Hepatocyte (in vitro differentiated cells): ENCODE measurements around the gene PXN. TPM values are rescaled to one million over a fixed set of nuclear protein-coding genes. Genes with fewer than 3 reads are reported as not detected.

Source experiments
- DNase-seq: peaks from one replicate; pipeline ENCODE4 v3.0.0-alpha.2; 2016; ENCODE audit warnings: low spot score
- H2AFZ ChIP-seq: fragments of 200-600 bp; sonication (generic); 2 replicates; pipeline ENCODE4 v1.6.0; 2016; ENCODE audit warnings: antibody characterized with exemption, mild to moderate bottlenecking
- H3K27ac ChIP-seq: fragments of 200-600 bp; sonication (generic); 2 replicates; pipeline ENCODE4 v1.5.1; 2016; ENCODE audit warnings: mild to moderate bottlenecking
- H3K27me3 ChIP-seq: fragments of 200-600 bp; sonication (generic); 2 replicates; pipeline ENCODE4 v1.6.1; 2016
- H3K36me3 ChIP-seq: fragments of 200-600 bp; sonication (generic); replicated peaks from 2 replicates; pipeline ENCODE4 v1.5.1; 2016; ENCODE audit warnings: low read depth; ENCODE audit not compliant: insufficient read depth
- H3K4me1 ChIP-seq: fragments of 200-600 bp; sonication (generic); 2 replicates; pipeline ENCODE4 v1.5.1; 2016; ENCODE audit warnings: mild to moderate bottlenecking, moderate library complexity; ENCODE audit not compliant: insufficient read depth
- H3K4me2 ChIP-seq: fragments of 200-600 bp; sonication (generic); 2 replicates; pipeline ENCODE4 v1.6.0; 2016
- H3K4me3 ChIP-seq: fragments of 200-600 bp; sonication (generic); 2 replicates; pipeline ENCODE4 v1.5.1; 2016; ENCODE audit warnings: mild to moderate bottlenecking
- H3K79me2 ChIP-seq: fragments of 200-600 bp; sonication (generic); 2 replicates; pipeline ENCODE4 v1.6.0; 2017; ENCODE audit warnings: mild to moderate bottlenecking
- H3K9me2 ChIP-seq: fragments of 200-600 bp; sonication (generic); replicated peaks from 2 replicates; pipeline ENCODE4 v1.6.0; 2017; ENCODE audit warnings: mild to moderate bottlenecking; ENCODE audit not compliant: insufficient read depth
- H3K9me3 ChIP-seq: fragments of 200-600 bp; sonication (generic); 2 replicates; pipeline ENCODE4 v1.5.1; 2016; ENCODE audit warnings: low read depth, mild to moderate bottlenecking
- H4K20me1 ChIP-seq: fragments of 200-600 bp; sonication (generic); 2 replicates; pipeline ENCODE4 v1.6.0; 2016; ENCODE audit warnings: mild to moderate bottlenecking; ENCODE audit not compliant: insufficient read depth, poor library complexity, severe bottlenecking
- CTCF ChIP-seq: fragments of 200-600 bp; sonication (generic); IDR thresholded peaks from 2 replicates; pipeline ENCODE4 v1.5.1; 2016; ENCODE audit warnings: antibody characterized with exemption, mild to moderate bottlenecking; ENCODE audit not compliant: poor library complexity
- EZH2 ChIP-seq: fragments of 200-600 bp; sonication (generic); IDR thresholded peaks from 2 replicates; pipeline ENCODE4 v1.6.1; 2016; ENCODE audit warnings: antibody characterized with exemption, mild to moderate bottlenecking, borderline replicate concordance
- EZH2phosphoT487 ChIP-seq: fragments of 200-600 bp; sonication (generic); IDR thresholded peaks from one replicate; pipeline ENCODE4 v1.6.1; 2018; ENCODE audit warnings: antibody characterized with exemption, mild to moderate bottlenecking, low read depth, moderate library complexity; ENCODE audit not compliant: unreplicated experiment, severe bottlenecking
- WGBS: methylation state at CpG from one replicate; pipeline ENCODE4 v1.1.6; 2016; ENCODE audit warnings: low lambda C conversion rate; ENCODE audit errors: missing lambda C conversion rate; 5-methylcytosine and 5-hydroxymethylcytosine counted together
- polyA plus RNA-seq: library from polyadenylated mRNA; unstranded; fragments of >200 nt; fragmentation: Nextera tagmentation; extraction: Ambion mirVana; gene quantifications from 2 replicates; pipeline ENCODE4 v1.2.1, GENCODE V29; 2016
- total RNA-seq: library from RNA; depleted of rRNA; stranded (reverse); fragments of >200 nt; gene quantifications from 2 replicates; pipeline ENCODE4 v1.2.3, GENCODE V29; 2014

The PXN gene
- total and polyA plus RNA-seq, 2 experiments from 2014 or later = 26.7 to 61.7 TPM

GRCh38 chr12:120175537-120175936 lies 90.0 kb downstream of the PXN start:
- H2AFZ ChIP-seq = no peak overlapping the region
- no peaks in the 10 kb centered on the region for H3K9me3 ChIP-seq

GRCh38 chr12:120175062-120175461 lies 90.5 kb downstream of the PXN start:
- Histone ChIP-seq H3K36me3 (no peaks in the 10 kb centered on the region), H3K4me3 (no peak overlapping the region), H3K9me3 (no peaks in the 10 kb centered on the region), H3K4me2 (no peak overlapping the region), H3K27me3 (no peaks in the 10 kb centered on the region), H3K27ac (no peak overlapping the region), H3K9me2 (no peaks in the 10 kb centered on the region), H3K4me1 (no peaks in the 10 kb centered on the region), H2AFZ (no peak overlapping the region), H3K79me2 (peaks cover 6% of the 10 kb centered on the region), H4K20me1 (no peaks in the 10 kb centered on the region)
- TF ChIP-seq CTCF (no peak), EZH2phosphoT487 (no peak), EZH2 (no peak)
- WGBS = 98% methylated on average over 5 of the region's 5 CpGs
- no peak for DNase-seq

More at GRCh38 chr12:120175537-120175936, 90.0 kb downstream of the PXN start:
- 96% methylated on average over 10 of the region's 11 CpGs for WGBS
- Histone ChIP-seq H3K9me2 (no peaks in the 10 kb centered on the region), H4K20me1 (no peaks in the 10 kb centered on the region), H3K36me3 (no peaks in the 10 kb centered on the region), H3K27me3 (no peaks in the 10 kb centered on the region), H3K4me3 (no peak overlapping the region), H3K27ac (no peak overlapping the region), H3K4me2 (no peak overlapping the region), H3K4me1 (no peaks in the 10 kb centered on the region), H3K79me2 (peaks cover 6% of the 10 kb centered on the region)
- DNase-seq = no peak
- no peak for TF ChIP-seq CTCF
- no peak for TF ChIP-seq EZH2phosphoT487
- no peak for TF ChIP-seq EZH2

- H3K9me3 ChIP-seq = no peaks in the 10 kb centered on the region
- no peaks in the 10 kb centered on the region for H3K36me3 ChIP-seq
- no peaks in the 10 kb centered on the region for H4K20me1 ChIP-seq
- 92% methylated on average over 3 of the region's 3 CpGs for WGBS
- no peak overlapping the region for H3K4me3 ChIP-seq
- H3K27ac ChIP-seq = no peak overlapping the region
- TF ChIP-seq CTCF (no peak), EZH2 (no peak), EZH2phosphoT487 (no peak)
- H3K9me2 ChIP-seq = no peaks in the 10 kb centered on the region
- no peak overlapping the region for H3K4me2 ChIP-seq
- no peaks in the 10 kb centered on the region for H3K4me1 ChIP-seq
- H3K79me2 ChIP-seq = no peaks in the 10 kb centered on the region
- no peak for DNase-seq
- no peaks in the 10 kb centered on the region for H3K27me3 ChIP-seq
- H2AFZ ChIP-seq = no peak overlapping the region
Measured at GRCh38 chr12:120172053-120172452, 93.5 kb downstream of the PXN start.

GRCh38 chr12:120170631-120171030 lies 94.9 kb downstream of the PXN start:
- WGBS = 95% methylated on average over 7 of the region's 7 CpGs
- DNase-seq = no peak
- Histone ChIP-seq H3K27me3 (no peaks in the 10 kb centered on the region), H3K4me1 (no peaks in the 10 kb centered on the region), H3K4me3 (no peak overlapping the region), H3K36me3 (no peaks in the 10 kb centered on the region), H4K20me1 (no peaks in the 10 kb centered on the region), H2AFZ (no peak overlapping the region), H3K9me3 (no peaks in the 10 kb centered on the region), H3K4me2 (no peak overlapping the region), H3K27ac (no peak overlapping the region), H3K79me2 (no peaks in the 10 kb centered on the region), H3K9me2 (no peaks in the 10 kb centered on the region)
- TF ChIP-seq EZH2 = no peak
- no peak for TF ChIP-seq EZH2phosphoT487
- no peak for TF ChIP-seq CTCF
